ENCODE results near the gene PHLDA3.

The PHLDA3 gene

DNA sequence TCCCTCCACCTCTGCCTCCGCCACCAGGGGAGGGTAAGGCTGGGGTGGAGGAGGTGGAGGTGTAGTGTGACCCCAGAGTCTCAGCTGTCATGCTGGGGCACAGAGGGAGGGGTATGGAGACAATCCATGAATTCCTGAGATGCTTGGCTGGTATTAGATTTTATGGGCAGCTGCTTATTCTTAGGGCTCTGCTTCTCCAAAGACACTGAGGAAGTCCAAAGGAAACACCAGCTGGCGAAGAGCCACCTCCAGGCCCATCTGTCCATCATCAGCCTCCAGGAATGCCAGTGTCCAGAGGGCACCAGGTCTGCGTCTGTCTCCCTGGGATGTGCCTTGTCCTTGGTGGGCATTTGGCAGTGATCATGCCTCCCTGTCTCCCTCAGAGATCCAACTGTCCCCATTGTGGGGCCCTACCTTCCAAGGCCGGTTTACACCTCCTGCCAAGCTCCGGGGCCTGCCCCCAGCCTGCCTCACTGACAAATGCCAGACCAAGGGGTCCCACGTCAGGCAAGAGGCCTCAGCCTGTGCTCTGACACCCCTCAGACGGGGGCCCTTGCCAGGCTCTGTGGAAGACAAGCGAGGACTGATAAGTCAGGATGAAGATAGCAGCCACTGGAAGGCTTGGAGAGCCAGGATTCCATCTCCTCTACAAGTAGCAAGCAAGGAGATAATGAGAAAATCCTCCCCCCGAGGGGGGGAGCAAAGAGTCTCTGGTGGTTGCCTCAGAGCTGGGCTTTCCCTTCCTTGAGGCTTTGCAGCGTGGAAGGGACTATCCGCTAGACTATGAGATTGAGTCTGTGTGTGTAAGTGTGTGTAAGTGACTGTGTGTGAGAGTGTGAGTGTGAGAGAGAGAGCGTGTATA is 49.0 kb downstream of the PHLDA3 start:
- no peak overlapping the region for H2AFZ ChIP-seq (ENCODE audit: low read depth, low read length)
- H3K4me2 ChIP-seq (ENCODE audit: low read length) = no peak overlapping the region
- no peaks in the 10 kb centered on the region for H4K20me1 ChIP-seq (ENCODE audit: insufficient read depth, low read length)
- H3K4me1 ChIP-seq (ENCODE audit: low read length) = peaks cover 4% of the 10 kb centered on the region; the same call in 1 of the 2 replicates
- no peak overlapping the region for H3K4me3 ChIP-seq (ENCODE audit: low read length)
- no peaks in the 10 kb centered on the region for H3K9me3 ChIP-seq (ENCODE audit: insufficient read depth, low read length)
- no peak overlapping the region for H3K27ac ChIP-seq (ENCODE audit: low read length)
- no peaks in the 10 kb centered on the region for H3K36me3 ChIP-seq (replicated peaks; ENCODE audit: low read depth, low read length)
- TF ChIP-seq EZH2phosphoT487 (IDR thresholded peaks at IDR 0.05; ENCODE audit: low read depth) = no peak
- TF ChIP-seq, protein P1, sequence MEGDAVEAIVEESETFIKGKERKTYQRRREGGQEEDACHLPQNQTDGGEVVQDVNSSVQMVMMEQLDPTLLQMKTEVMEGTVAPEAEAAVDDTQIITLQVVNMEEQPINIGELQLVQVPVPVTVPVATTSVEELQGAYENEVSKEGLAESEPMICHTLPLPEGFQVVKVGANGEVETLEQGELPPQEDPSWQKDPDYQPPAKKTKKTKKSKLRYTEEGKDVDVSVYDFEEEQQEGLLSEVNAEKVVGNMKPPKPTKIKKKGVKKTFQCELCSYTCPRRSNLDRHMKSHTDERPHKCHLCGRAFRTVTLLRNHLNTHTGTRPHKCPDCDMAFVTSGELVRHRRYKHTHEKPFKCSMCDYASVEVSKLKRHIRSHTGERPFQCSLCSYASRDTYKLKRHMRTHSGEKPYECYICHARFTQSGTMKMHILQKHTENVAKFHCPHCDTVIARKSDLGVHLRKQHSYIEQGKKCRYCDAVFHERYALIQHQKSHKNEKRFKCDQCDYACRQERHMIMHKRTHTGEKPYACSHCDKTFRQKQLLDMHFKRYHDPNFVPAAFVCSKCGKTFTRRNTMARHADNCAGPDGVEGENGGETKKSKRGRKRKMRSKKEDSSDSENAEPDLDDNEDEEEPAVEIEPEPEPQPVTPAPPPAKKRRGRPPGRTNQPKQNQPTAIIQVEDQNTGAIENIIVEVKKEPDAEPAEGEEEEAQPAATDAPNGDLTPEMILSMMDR (IDR thresholded peaks at IDR 0.05; ENCODE audit: low read depth, low read length) = no peak
- H3K27me3 ChIP-seq (ENCODE audit: low read depth, low read length) = peaks cover 48% of the 10 kb centered on the region
- H3K79me2 ChIP-seq (ENCODE audit: low read length) = no peaks in the 10 kb centered on the region
- H3K9ac ChIP-seq (ENCODE audit: low read length) = no peak overlapping the region

DNA sequence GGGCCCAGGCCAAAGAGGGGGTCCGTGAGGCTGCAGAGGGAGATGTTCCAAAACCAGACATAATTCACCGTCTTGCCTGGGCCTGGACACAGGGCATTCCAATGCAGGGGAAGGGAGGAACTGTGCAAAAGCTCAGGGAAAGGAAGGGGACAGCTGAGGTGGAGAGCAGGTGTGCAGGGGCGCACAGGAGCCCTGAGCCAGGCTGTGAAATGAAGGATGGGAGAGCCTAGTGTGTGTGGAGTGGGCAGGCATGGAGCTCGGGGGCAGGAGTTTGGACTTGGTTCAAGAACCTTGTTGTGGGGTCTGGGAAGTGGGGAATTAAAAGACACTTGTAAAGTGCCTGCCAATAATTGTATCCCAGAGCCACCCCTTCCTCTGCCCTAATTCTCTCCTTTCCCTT is 49.7 kb downstream of the PHLDA3 start:
- Histone ChIP-seq H3K9me3 (ENCODE audit: insufficient read depth, low read length) (no peaks in the 10 kb centered on the region), H3K4me2 (ENCODE audit: low read length) (no peak overlapping the region), H3K27ac (ENCODE audit: low read length) (no peak overlapping the region), H3K4me1 (ENCODE audit: low read length) (peaks cover 3% of the 10 kb centered on the region; the same call in 1 of the 2 replicates), H3K36me3 (replicated peaks; ENCODE audit: low read depth, low read length) (no peaks in the 10 kb centered on the region), H3K79me2 (ENCODE audit: low read length) (no peaks in the 10 kb centered on the region), H3K27me3 (ENCODE audit: low read depth, low read length) (peaks cover 54% of the 10 kb centered on the region), H2AFZ (ENCODE audit: low read depth, low read length) (no peak overlapping the region), H3K4me3 (ENCODE audit: low read length) (no peak overlapping the region), H3K9ac (ENCODE audit: low read length) (no peak overlapping the region), H4K20me1 (ENCODE audit: insufficient read depth, low read length) (no peaks in the 10 kb centered on the region)
- TF ChIP-seq EZH2phosphoT487 (IDR thresholded peaks at IDR 0.05; ENCODE audit: low read depth) = no peak
- TF ChIP-seq, protein P1 (IDR thresholded peaks at IDR 0.05; ENCODE audit: low read depth, low read length) = no peak

DNA sequence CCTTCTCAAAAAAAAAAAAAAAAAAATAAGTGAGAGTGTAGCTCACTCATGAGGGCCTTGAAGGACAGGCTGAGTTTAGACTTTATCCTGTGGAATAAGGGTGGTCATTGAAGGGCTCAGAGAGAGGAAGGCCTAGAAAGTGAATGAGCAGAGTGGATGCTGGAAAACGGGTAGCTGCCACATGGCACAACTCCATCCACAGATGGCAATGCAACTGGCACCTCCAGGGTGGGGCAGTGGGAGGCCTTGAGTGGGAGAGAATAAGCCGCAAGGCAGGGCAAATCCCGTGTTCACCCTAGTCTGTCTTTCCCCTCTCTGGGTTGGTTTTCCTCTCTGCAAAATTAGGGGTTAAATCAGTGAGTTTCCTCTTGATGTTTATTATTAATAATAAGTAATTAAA is 50.5 kb downstream of the PHLDA3 start:
- Histone ChIP-seq H3K79me2 (ENCODE audit: low read length) (no peaks in the 10 kb centered on the region), H3K9ac (ENCODE audit: low read length) (no peak overlapping the region), H3K27me3 (ENCODE audit: low read depth, low read length) (peaks cover 54% of the 10 kb centered on the region), H3K4me2 (ENCODE audit: low read length) (no peak overlapping the region), H3K4me1 (ENCODE audit: low read length) (no peaks in the 10 kb centered on the region), H2AFZ (ENCODE audit: low read depth, low read length) (no peak overlapping the region), H3K9me3 (ENCODE audit: insufficient read depth, low read length) (no peaks in the 10 kb centered on the region), H3K4me3 (ENCODE audit: low read length) (no peak overlapping the region), H3K27ac (ENCODE audit: low read length) (no peak overlapping the region), H4K20me1 (ENCODE audit: insufficient read depth, low read length) (no peaks in the 10 kb centered on the region), H3K36me3 (replicated peaks; ENCODE audit: low read depth, low read length) (no peaks in the 10 kb centered on the region)
- TF ChIP-seq, protein P1 (IDR thresholded peaks at IDR 0.05; ENCODE audit: low read depth, low read length) = no peak

All from OCI-LY3 (cell line).